ENCODE measurements around the gene C19orf33. TPM values are rescaled to one million over a fixed set of nuclear protein-coding genes. Genes with fewer than 3 reads are reported as not detected.

Gene C19orf33
- total RNA-seq, 1 donor = 1.9 TPM

GRCh38 chr19:38308006-38308766 lies 4.1 kb downstream of the C19orf33 start:
- DNase-seq (ENCODE audit: low read depth in 2 of 3, low spot score in 2 of 3) = no peak

- no peak for DNase-seq (ENCODE audit: low read depth in 2 of 3, low spot score in 2 of 3)
These were observed 5.0 kb downstream of the C19orf33 start for GRCh38 chr19:38308926-38309614.

GRCh38 chr19:38309615-38310278 lies 5.7 kb downstream of the C19orf33 start:
- no peak for DNase-seq (ENCODE audit: low read depth in 2 of 3, low spot score in 2 of 3)

- DNase-seq (ENCODE audit: low read depth in 2 of 3, low spot score in 2 of 3) = no peak
These were observed 6.2 kb downstream of the C19orf33 start for GRCh38 chr19:38310279-38310670.

- no peak for DNase-seq (ENCODE audit: low read depth in 2 of 3, low spot score in 2 of 3)
These were observed 6.9 kb downstream of the C19orf33 start for GRCh38 chr19:38310986-38311385.

- peak; percentile 87 to 97 (median 95) for DNase-seq (ENCODE audit: low read depth in 2 of 3, low spot score in 2 of 3)
These were observed 11.8 kb downstream of the C19orf33 start, which contains the start of gene YIF1B for GRCh38 chr19:38315657-38316476. Gene YIF1B (minus strand): TSS chr19:38315947. CDS start chr19:38315917, 30 bp downstream.

GRCh38 chr19:38316477-38317067 lies 12.5 kb downstream of the C19orf33 start:
- DNase-seq (ENCODE audit: low read depth in 2 of 3, low spot score in 2 of 3) = no peak

GRCh38 chr19:38317104-38317612 lies 13.1 kb downstream of the C19orf33 start:
- peak in 2 of 3 donors; percentile 92 to 94 for DNase-seq (ENCODE audit: low read depth in 2 of 3, low spot score in 2 of 3)

- peak in 1 of 3 donors; percentile 36 for DNase-seq (ENCODE audit: low read depth in 2 of 3, low spot score in 2 of 3)
These were observed 14.6 kb downstream of the C19orf33 start for GRCh38 chr19:38318660-38319059.

- DNase-seq (ENCODE audit: low read depth in 2 of 3, low spot score in 2 of 3) = peak in 1 of 3 donors; percentile 23
These were observed 15.6 kb downstream of the C19orf33 start, which contains the start of gene KCNK6 for GRCh38 chr19:38319421-38320258. Gene KCNK6 (plus strand): TSS chr19:38319845. CDS start chr19:38319951, 106 bp downstream.

- DNase-seq (ENCODE audit: low read depth in 2 of 3, low spot score in 2 of 3) = no peak
These were observed 16.9 kb downstream of the C19orf33 start for GRCh38 chr19:38320969-38321339.

- DNase-seq (ENCODE audit: low read depth in 2 of 3, low spot score in 2 of 3) = no peak
These were observed 17.7 kb downstream of the C19orf33 start for GRCh38 chr19:38321646-38322196.

GRCh38 chr19:38323291-38323690 lies 19.2 kb downstream of the C19orf33 start:
- no peak for DNase-seq (ENCODE audit: low read depth in 2 of 3, low spot score in 2 of 3)

GRCh38 chr19:38324431-38324830 lies 20.4 kb downstream of the C19orf33 start:
- no peak for DNase-seq (ENCODE audit: low read depth in 2 of 3, low spot score in 2 of 3)

GRCh38 chr19:38326591-38326990 lies 22.5 kb downstream of the C19orf33 start:
- DNase-seq (ENCODE audit: low read depth in 2 of 3, low spot score in 2 of 3) = no peak

- DNase-seq (ENCODE audit: low read depth in 2 of 3, low spot score in 2 of 3) = no peak
These were observed 25.6 kb downstream of the C19orf33 start for GRCh38 chr19:38329651-38330050.

- DNase-seq (ENCODE audit: low read depth in 2 of 3, low spot score in 2 of 3) = no peak
These were observed 27.7 kb downstream of the C19orf33 start for GRCh38 chr19:38331728-38332127.

- no peak for DNase-seq (ENCODE audit: low read depth in 2 of 3, low spot score in 2 of 3)
These were observed 29.2 kb downstream of the C19orf33 start for GRCh38 chr19:38333245-38333644.

Measured in hematopoietic multipotent progenitor cell (in vitro differentiated cells).